Astrocyte (in vitro differentiated cells and primary cell): ENCODE measurements around the gene MT1X. TPM values are rescaled to one million over a fixed set of nuclear protein-coding genes. Genes with fewer than 3 reads are reported as not detected.
A peak's percentile ranks its signal among the peaks of the same experiment; 100 is the strongest.

Source experiments
- DNase-seq: peaks from one replicate; pipeline ENCODE4 v3.0.0-alpha.2; 2010; ENCODE audit warnings: low read depth
- FAIRE-seq: peaks from 2 replicates; lab custom pipeline; 2011; peaks lifted over from hg19 to GRCh38; lab: Jason Lieb, UNC
- H2AFZ ChIP-seq: 2 replicates; pipeline ENCODE4 v1.6.0; 2012; ENCODE audit warnings: low read depth, low read length, inconsistent platforms
- H3K27ac ChIP-seq: 2 replicates; pipeline ENCODE4 v1.5.1; 2011; ENCODE audit warnings: low read depth, low read length, inconsistent platforms
- H3K27me3 ChIP-seq: 2 replicates; pipeline ENCODE4 v1.6.0; 2011; ENCODE audit warnings: low read length, inconsistent platforms; ENCODE audit not compliant: insufficient read depth
- H3K36me3 ChIP-seq: 2 replicates; pipeline ENCODE4 v1.5.1; 2011; ENCODE audit warnings: low read length, inconsistent platforms; ENCODE audit not compliant: insufficient read depth
- H3K4me1 ChIP-seq: 2 replicates; pipeline ENCODE4 v1.5.1; 2011; ENCODE audit warnings: low read length, inconsistent platforms; ENCODE audit not compliant: insufficient read depth
- H3K4me2 ChIP-seq: 2 replicates; pipeline ENCODE4 v1.6.0; 2012; ENCODE audit warnings: low read length, inconsistent platforms
- H3K4me3 ChIP-seq: 2 replicates; pipeline ENCODE4 v1.5.1; 2011; ENCODE audit warnings: low read depth, mild to moderate bottlenecking, low read length, inconsistent platforms; ENCODE audit not compliant: insufficient read depth
- H3K79me2 ChIP-seq: 2 replicates; pipeline ENCODE4 v1.6.0; 2012; ENCODE audit warnings: mild to moderate bottlenecking, low read length, inconsistent platforms; ENCODE audit not compliant: insufficient read depth
- H3K9ac ChIP-seq: 2 replicates; pipeline ENCODE4 v1.6.0; 2012; ENCODE audit warnings: mild to moderate bottlenecking, low read length, inconsistent platforms
- H3K9me3 ChIP-seq: 2 replicates; pipeline ENCODE4 v1.5.1; 2012; ENCODE audit warnings: low read depth, mild to moderate bottlenecking, low read length, inconsistent platforms; ENCODE audit not compliant: insufficient read depth
- H4K20me1 ChIP-seq: 2 replicates; pipeline ENCODE4 v1.6.0; 2012; ENCODE audit warnings: low read length, inconsistent platforms; ENCODE audit not compliant: insufficient read depth
- H3K27ac Mint-ChIP-seq: one replicate; pipeline ENCODE4 v1.8.0; 2021; ENCODE audit warnings: mild to moderate bottlenecking, mixed read lengths; ENCODE audit not compliant: unreplicated experiment
- H3K27me3 Mint-ChIP-seq: one replicate; pipeline ENCODE4 v1.8.0; 2021; ENCODE audit warnings: low read depth, mixed read lengths; ENCODE audit not compliant: unreplicated experiment
- H3K36me3 Mint-ChIP-seq: one replicate; pipeline ENCODE4 v1.8.0; 2021; ENCODE audit warnings: low read depth, mixed read lengths; ENCODE audit not compliant: unreplicated experiment
- H3K4me1 Mint-ChIP-seq: one replicate; pipeline ENCODE4 v1.8.0; 2021; ENCODE audit warnings: low read depth, mixed read lengths; ENCODE audit not compliant: unreplicated experiment
- H3K4me3 Mint-ChIP-seq: one replicate; pipeline ENCODE4 v1.8.0; 2021; ENCODE audit warnings: mild to moderate bottlenecking, moderate library complexity, mixed read lengths; ENCODE audit not compliant: unreplicated experiment
- H3K9me3 Mint-ChIP-seq: one replicate; pipeline ENCODE4 v1.8.0; 2021; ENCODE audit warnings: mild to moderate bottlenecking, mixed read lengths; ENCODE audit not compliant: unreplicated experiment
- EZH2 ChIP-seq: IDR thresholded peaks from 2 replicates; pipeline ENCODE4 v1.6.1; 2012; ENCODE audit warnings: mild to moderate bottlenecking, low read length, inconsistent platforms; ENCODE audit not compliant: insufficient read depth
- total RNA-seq: library from RNA; stranded (reverse); gene quantifications from 2 replicates; pipeline ENCODE4 v1.2.1, GENCODE V29; 2021
- TF ChIP-seq, protein P1 (sequence below): IDR thresholded peaks from 2 replicates; pipeline ENCODE4 v1.5.1; 2011; ENCODE audit warnings: low read depth, mild to moderate bottlenecking, inconsistent platforms, low read length, moderate library complexity; ENCODE audit not compliant: insufficient read depth

MT1X gene
- total RNA-seq, 1 donor from 2014 or later = 7.0 TPM

DNA sequence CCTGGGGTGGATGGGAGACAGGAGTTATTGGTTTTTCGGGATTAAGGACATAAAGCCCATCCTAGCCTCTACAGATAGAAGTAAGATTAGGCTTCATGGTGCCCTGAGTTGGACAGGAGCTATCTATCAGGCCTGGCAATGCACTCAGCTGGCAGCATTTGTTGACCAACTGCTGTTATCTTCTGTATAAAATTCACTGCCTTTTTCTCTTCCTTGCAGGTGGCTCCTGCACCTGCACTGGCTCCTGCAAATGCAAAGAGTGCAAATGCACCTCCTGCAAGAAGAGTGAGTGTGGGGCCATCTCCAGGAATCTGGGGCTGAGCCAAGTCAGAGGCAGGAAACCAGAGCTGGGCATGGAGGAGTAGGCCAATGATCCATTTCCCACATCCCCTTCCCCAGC lies 43.2 kb upstream of the MT1X start:
- H2AFZ ChIP-seq = no peak overlapping the region
- no peaks in the 10 kb centered on the region for H3K9me3 ChIP-seq
- no peak overlapping the region for H3K27ac Mint-ChIP-seq
- FAIRE-seq = no peak
- H3K36me3 ChIP-seq = no peaks in the 10 kb centered on the region
- H3K27me3 ChIP-seq = peaks cover 99% of the 10 kb centered on the region
- H3K4me1 ChIP-seq = peaks cover 24% of the 10 kb centered on the region
- H3K9me3 Mint-ChIP-seq = no peaks in the 10 kb centered on the region
- peaks cover 4% of the 10 kb centered on the region for H3K4me1 Mint-ChIP-seq
- no peaks in the 10 kb centered on the region for H3K79me2 ChIP-seq
- no peak overlapping the region for H3K4me2 ChIP-seq
- TF ChIP-seq, protein P1, sequence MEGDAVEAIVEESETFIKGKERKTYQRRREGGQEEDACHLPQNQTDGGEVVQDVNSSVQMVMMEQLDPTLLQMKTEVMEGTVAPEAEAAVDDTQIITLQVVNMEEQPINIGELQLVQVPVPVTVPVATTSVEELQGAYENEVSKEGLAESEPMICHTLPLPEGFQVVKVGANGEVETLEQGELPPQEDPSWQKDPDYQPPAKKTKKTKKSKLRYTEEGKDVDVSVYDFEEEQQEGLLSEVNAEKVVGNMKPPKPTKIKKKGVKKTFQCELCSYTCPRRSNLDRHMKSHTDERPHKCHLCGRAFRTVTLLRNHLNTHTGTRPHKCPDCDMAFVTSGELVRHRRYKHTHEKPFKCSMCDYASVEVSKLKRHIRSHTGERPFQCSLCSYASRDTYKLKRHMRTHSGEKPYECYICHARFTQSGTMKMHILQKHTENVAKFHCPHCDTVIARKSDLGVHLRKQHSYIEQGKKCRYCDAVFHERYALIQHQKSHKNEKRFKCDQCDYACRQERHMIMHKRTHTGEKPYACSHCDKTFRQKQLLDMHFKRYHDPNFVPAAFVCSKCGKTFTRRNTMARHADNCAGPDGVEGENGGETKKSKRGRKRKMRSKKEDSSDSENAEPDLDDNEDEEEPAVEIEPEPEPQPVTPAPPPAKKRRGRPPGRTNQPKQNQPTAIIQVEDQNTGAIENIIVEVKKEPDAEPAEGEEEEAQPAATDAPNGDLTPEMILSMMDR = no peak
- TF ChIP-seq EZH2 = no peak
- no peak overlapping the region for H3K27ac ChIP-seq
- no peak for DNase-seq
- no peaks in the 10 kb centered on the region for H4K20me1 ChIP-seq
- no peak overlapping the region for H3K9ac ChIP-seq
- no peak overlapping the region for H3K4me3 ChIP-seq
- no peaks in the 10 kb centered on the region for H3K36me3 Mint-ChIP-seq
- no peak overlapping the region for H3K4me3 Mint-ChIP-seq
- H3K27me3 Mint-ChIP-seq = peaks cover 91% of the 10 kb centered on the region

DNA sequence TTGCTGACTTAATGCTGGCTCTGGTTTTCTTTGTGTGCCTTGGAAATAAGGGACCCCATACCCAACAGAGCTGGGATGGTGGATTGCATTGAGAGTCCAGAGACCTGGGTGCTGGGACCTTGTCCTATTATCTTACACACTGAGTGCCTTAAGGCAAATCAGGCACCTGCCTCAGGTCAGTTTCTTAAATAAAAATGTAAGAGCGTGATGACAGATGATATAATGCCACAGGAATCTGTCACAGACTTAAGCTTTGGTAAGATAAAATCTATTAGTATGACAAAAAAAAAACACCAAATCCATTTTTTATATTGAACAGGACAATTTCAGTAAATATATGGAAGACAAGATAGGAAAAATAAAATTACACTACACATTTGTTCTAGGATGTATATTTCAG lies 42.2 kb upstream of the MT1X start:
- no peak for FAIRE-seq
- Histone ChIP-seq H3K4me1 (peaks cover 21% of the 10 kb centered on the region), H3K9ac (no peak overlapping the region), H2AFZ (no peak overlapping the region), H3K4me3 (no peak overlapping the region), H3K27ac (no peak overlapping the region), H3K27me3 (peaks cover 99% of the 10 kb centered on the region), H3K36me3 (no peaks in the 10 kb centered on the region), H3K4me2 (no peak overlapping the region), H3K9me3 (no peaks in the 10 kb centered on the region), H3K79me2 (no peaks in the 10 kb centered on the region), H4K20me1 (no peaks in the 10 kb centered on the region)
- Mint-ChIP-seq H3K9me3 (no peaks in the 10 kb centered on the region), H3K4me1 (peaks cover 1% of the 10 kb centered on the region), H3K27ac (no peak overlapping the region), H3K4me3 (no peak overlapping the region), H3K36me3 (no peaks in the 10 kb centered on the region), H3K27me3 (peaks cover 91% of the 10 kb centered on the region)
- DNase-seq = no peak
- TF ChIP-seq, protein P1 = no peak
- TF ChIP-seq EZH2 = peak; percentile 4

DNA sequence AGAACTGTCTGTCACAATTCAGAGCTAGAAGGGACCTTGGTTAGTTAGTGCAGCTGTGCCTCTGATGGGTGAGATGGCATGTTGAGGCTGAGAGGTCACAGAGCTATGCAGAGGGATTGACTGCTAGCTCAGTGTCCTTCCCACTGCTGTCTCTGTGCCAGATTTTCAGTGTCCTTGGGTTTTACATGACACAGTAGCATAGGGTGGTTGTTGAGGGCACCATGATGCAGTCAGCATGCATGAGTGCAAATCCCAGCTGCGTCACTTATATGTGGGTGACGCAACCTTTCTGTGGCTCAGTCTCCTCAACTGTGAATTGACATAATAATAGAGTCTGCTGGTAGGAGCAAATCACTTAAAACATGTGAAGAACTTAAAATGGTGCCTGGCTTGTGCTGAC lies 41.1 kb upstream of the MT1X start:
- Histone ChIP-seq H3K9ac (no peak overlapping the region), H3K4me1 (peaks cover 15% of the 10 kb centered on the region), H3K27ac (no peak overlapping the region), H2AFZ (no peak overlapping the region), H3K4me2 (no peak overlapping the region), H3K4me3 (no peak overlapping the region), H3K36me3 (no peaks in the 10 kb centered on the region), H4K20me1 (no peaks in the 10 kb centered on the region), H3K9me3 (no peaks in the 10 kb centered on the region), H3K79me2 (no peaks in the 10 kb centered on the region), H3K27me3 (peaks cover 99% of the 10 kb centered on the region)
- DNase-seq = no peak
- Mint-ChIP-seq H3K27me3 (peaks cover 94% of the 10 kb centered on the region), H3K4me1 (no peaks in the 10 kb centered on the region), H3K27ac (no peak overlapping the region), H3K4me3 (no peak overlapping the region), H3K36me3 (no peaks in the 10 kb centered on the region), H3K9me3 (no peaks in the 10 kb centered on the region)
- no peak for FAIRE-seq
- TF ChIP-seq, protein P1 = no peak
- TF ChIP-seq EZH2 = no peak
